ENCODE measurements around the gene TRAF1. TPM values are rescaled to one million over a fixed set of nuclear protein-coding genes. Genes with fewer than 3 reads are reported as not detected.
"Not testable (repeated sequence)": the region's sequence is repeated elsewhere in the genome, so short reads cannot be mapped to it uniquely, and the experiment has no call there.

The TRAF1 gene, protein sequence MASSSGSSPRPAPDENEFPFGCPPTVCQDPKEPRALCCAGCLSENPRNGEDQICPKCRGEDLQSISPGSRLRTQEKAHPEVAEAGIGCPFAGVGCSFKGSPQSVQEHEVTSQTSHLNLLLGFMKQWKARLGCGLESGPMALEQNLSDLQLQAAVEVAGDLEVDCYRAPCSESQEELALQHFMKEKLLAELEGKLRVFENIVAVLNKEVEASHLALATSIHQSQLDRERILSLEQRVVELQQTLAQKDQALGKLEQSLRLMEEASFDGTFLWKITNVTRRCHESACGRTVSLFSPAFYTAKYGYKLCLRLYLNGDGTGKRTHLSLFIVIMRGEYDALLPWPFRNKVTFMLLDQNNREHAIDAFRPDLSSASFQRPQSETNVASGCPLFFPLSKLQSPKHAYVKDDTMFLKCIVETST
- 10 to 100 TPM in 1 of 4 donors, 1 to 10 TPM in 3; 3.5 to 12.2 (median 7.5) TPM for total RNA-seq

GRCh38 chr9:120926397-120926928 is at the start of gene TRAF1:
TRAF1 (minus strand) TSS chr9:120926796; CDS start chr9:120926075, 721 bp downstream.
- H3K4me1 ChIP-seq: peaks cover 37% of the 10 kb centered on the region
- no peak within 1 kb of the TSS for H3K4me3 ChIP-seq
- H3K36me3 ChIP-seq: no peaks in the 10 kb centered on the region
- peak within 1 kb of the TSS; percentile 10 for H3K27ac ChIP-seq
- TF ChIP-seq EP300 (IDR thresholded peaks at IDR 0.05) (no peak), POLR2A (IDR thresholded peaks at IDR 0.05) (no peak), POLR2AphosphoS5 (IDR thresholded peaks at IDR 0.05) (no peak), CTCF (IDR thresholded peaks at IDR 0.05) (no peak)
- DNase-seq (ENCODE audit: low spot score in 2 of 2): peak in 1 of 2 donors; percentile 56
- 74% methylated on average over 4 of the region's 6 CpGs for WGBS
- no peaks in the 10 kb centered on the region for H3K27me3 ChIP-seq
- H3K9me3 ChIP-seq: no peaks in the 10 kb centered on the region

- Histone ChIP-seq H3K4me3 (no peak overlapping the region), H3K4me1 (no peaks in the 10 kb centered on the region), H3K9me3 (no peaks in the 10 kb centered on the region), H3K27ac (no peak overlapping the region), H3K36me3 (no peaks in the 10 kb centered on the region), H3K27me3 (no peaks in the 10 kb centered on the region)
- TF ChIP-seq CTCF (IDR thresholded peaks at IDR 0.05) (no peak), EP300 (IDR thresholded peaks at IDR 0.05) (no peak), POLR2AphosphoS5 (IDR thresholded peaks at IDR 0.05) (no peak), POLR2A (IDR thresholded peaks at IDR 0.05) (no peak)
- 79% methylated on average over 1 of the region's 1 CpG for WGBS
- DNase-seq (ENCODE audit: low spot score in 2 of 2): no peak
Measured at GRCh38 chr9:120974921-120975320, 48.3 kb upstream of the TRAF1 start.

- Histone ChIP-seq H3K9me3 (no peaks in the 10 kb centered on the region), H3K27ac (no peak overlapping the region), H3K27me3 (no peaks in the 10 kb centered on the region), H3K4me3 (no peak overlapping the region), H3K4me1 (no peaks in the 10 kb centered on the region), H3K36me3 (no peaks in the 10 kb centered on the region)
- DNase-seq (ENCODE audit: low spot score in 2 of 2): no peak
- WGBS: 98% methylated on average over 2 of the region's 2 CpGs
- TF ChIP-seq POLR2AphosphoS5 (IDR thresholded peaks at IDR 0.05): no peak
- no peak for TF ChIP-seq EP300 (IDR thresholded peaks at IDR 0.05)
- TF ChIP-seq CTCF (IDR thresholded peaks at IDR 0.05): no peak
- TF ChIP-seq POLR2A (IDR thresholded peaks at IDR 0.05): no peak
Measured at GRCh38 chr9:120974181-120974580, 47.6 kb upstream of the TRAF1 start.

- no peak for DNase-seq (ENCODE audit: low spot score in 2 of 2)
- Histone ChIP-seq H3K27ac (no peak overlapping the region), H3K9me3 (no peaks in the 10 kb centered on the region), H3K27me3 (no peaks in the 10 kb centered on the region), H3K4me1 (no peaks in the 10 kb centered on the region), H3K4me3 (no peak overlapping the region), H3K36me3 (no peaks in the 10 kb centered on the region)
- no peak for TF ChIP-seq CTCF (IDR thresholded peaks at IDR 0.05)
- no peak for TF ChIP-seq EP300 (IDR thresholded peaks at IDR 0.05)
- no peak for TF ChIP-seq POLR2AphosphoS5 (IDR thresholded peaks at IDR 0.05)
- no peak for TF ChIP-seq POLR2A (IDR thresholded peaks at IDR 0.05)
Measured at GRCh38 chr9:120971938-120972337, 45.3 kb upstream of the TRAF1 start.

- WGBS: 95% methylated on average over 9 of the region's 9 CpGs
- H3K9me3 ChIP-seq; H3K4me3 ChIP-seq; H3K27ac ChIP-seq; H3K4me1 ChIP-seq; H3K36me3 ChIP-seq; DNase-seq (ENCODE audit: low spot score in 2 of 2); H3K27me3 ChIP-seq: not testable (repeated sequence)
Measured at GRCh38 chr9:120971471-120971870, 44.9 kb upstream of the TRAF1 start.

Data from suprapubic skin (tissue), 4 donors.